ENCODE measurements around the gene SAXO2.
"Not testable (repeated sequence)": the region's sequence is repeated elsewhere in the genome, so short reads cannot be mapped to it uniquely, and the experiment has no call there.

The SAXO2 gene

DNA sequence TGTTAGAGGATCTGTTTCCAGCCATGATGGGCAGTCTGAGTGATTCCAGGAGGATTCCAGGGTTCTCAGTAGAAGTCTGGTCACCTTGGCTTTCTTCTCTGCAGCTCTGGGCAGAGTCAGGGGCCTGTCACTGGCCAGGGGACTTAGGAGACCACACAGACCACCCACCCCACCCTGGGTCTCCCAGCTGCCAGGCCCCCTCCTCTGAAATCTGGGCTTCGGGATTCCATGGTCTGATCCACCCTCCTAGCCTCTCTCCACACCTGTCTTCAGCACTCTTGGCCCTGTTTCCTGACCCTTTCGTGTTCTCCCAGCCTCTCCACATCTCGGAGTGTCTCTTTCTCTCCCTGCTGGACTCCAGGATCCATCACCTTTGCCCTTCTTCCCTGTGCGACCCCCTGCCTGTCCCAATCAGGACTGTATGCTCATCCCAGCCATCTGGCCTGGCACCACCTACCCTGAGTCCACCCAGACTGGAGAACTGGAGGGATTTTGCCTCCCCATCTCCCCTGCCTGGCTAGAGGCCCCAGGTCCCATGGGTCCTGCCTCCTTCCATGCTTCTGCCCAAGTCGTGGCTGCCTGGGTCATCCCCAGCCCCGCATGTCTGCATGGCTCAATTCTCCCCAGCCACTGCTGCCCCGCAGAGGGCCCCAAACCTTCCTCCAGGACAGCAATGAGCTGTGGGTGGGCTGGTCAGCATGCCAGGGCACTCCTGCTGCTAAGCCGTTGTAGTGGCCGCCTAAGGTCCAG lies 52.3 kb downstream of the SAXO2 start:
- DNase-seq (ENCODE audit: low read depth), result no peak

DNA sequence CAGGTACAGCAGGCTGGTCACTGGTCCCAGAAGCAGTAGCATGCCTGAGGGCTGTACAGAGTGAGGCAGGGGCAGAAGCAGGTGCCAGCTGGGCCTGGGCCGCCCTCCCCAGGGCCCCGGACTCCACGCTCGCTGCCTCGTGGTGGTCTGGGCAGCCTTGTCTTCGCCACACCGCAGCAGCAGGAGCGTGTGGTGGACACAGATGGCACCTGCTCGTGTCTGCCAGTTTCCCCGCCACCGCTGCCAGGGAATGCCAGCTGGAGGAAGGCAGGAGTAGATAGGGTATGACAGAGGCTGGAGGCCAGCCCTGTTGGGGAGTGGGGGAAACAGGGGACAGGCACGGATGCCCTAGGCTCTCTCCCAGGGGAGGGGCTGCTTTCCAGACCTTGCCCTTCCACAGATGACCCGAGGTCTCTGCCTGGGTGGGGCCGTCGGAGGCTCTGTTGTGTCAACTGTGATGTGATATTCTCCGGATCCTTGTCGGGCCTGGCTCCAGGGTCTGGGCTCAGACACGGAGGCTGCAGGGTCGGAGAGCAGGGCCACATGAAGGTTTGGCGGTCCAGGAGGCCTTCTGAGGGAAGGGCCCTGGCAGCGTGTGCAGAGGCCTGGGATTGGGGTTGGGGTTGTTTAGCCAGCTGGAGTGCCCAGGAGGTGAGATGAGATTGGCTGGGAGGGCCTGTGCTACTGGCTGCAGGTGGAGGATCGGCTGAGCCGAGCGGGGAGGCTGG lies 53.1 kb downstream of the SAXO2 start:
- DNase-seq (ENCODE audit: low read depth), result no peak

DNA sequence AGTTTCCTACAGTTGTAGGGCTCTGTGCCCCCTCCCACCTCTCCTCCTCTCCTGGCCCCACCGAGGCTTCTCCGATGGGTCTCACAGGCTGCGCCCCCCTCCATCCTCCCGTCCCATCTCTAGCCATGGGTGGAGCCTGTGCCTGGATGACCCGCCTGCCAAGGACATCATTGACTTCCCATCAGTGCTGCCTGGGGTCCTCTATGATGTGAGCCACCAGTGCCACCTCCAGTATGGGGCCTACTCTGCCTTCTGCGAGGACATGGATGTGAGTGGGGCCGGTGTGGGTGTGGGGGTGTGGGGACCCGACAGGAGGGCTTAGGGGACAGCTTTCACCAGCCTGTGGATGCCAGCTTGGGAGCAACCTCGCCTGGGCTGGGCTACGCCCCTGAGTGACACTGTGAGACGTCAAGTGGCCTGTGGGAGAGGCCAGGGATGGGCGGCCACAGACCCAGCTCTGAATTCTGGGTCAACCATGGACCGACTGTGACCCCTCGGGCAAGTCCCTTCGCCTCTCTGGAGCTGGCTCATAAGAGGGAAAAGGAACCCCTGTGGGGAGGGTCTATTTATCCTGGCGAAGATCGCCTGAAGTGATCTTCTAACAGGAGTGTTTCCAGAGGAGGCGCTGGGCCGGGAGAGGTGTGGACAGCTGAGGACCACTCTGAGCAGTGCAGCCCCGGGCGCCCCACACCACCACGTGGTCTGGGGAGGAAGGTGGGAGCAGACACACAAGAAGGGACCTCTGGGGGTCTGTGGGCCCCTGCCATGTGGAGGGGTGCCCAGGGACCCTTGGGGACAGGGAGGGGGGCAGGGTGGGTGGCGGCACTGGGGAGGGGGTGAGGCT lies 53.9 kb downstream of the SAXO2 start:
- DNase-seq (ENCODE audit: low read depth), result not testable (repeated sequence)

- DNase-seq (ENCODE audit: low read depth), result no peak
Measured at GRCh38 chr15:82317091-82317489, 54.5 kb downstream of the SAXO2 start.

DNA sequence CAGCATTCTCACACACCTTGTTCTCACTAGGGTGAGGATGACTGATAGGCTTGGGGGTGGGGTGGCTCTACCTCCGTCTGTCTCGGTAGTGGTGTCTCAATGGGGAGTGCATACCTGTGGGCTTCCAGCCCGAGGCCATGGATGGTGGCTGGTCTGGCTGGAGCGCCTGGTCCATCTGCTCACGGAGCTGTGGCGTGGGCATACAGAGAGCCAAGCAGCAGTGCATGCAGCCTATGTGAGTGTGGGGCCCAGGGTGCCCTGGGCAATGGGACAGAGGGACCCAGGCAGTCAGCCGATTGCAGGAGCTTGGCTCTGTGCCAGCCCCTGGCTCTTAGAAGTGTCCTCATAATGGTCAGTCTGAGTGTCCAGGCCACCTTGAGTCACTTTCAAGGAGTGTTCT lies 54.9 kb downstream of the SAXO2 start:
- DNase-seq (ENCODE audit: low read depth), result not testable (repeated sequence)

DNA sequence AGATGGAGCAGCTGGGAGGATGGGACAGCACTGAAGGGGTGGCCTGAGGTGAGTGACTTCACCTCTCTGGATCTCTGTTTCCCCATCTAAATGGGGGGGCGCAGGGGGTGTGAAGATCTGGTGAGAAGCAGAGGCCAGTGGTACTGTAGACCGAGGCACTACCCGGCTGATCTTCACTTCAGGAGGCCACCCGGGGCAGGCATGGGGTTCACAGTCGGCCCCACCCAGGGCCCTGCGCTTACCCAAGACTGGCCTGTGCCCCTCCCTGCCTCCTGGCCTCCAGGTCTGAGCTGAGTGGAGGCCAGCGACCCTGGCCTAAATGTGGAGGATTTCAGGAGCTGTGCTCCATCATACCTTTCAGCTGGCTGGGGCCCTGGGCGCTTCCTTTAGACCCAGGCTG lies 55.7 kb downstream of the SAXO2 start:
- DNase-seq (ENCODE audit: low read depth), result not testable (repeated sequence)

DNA sequence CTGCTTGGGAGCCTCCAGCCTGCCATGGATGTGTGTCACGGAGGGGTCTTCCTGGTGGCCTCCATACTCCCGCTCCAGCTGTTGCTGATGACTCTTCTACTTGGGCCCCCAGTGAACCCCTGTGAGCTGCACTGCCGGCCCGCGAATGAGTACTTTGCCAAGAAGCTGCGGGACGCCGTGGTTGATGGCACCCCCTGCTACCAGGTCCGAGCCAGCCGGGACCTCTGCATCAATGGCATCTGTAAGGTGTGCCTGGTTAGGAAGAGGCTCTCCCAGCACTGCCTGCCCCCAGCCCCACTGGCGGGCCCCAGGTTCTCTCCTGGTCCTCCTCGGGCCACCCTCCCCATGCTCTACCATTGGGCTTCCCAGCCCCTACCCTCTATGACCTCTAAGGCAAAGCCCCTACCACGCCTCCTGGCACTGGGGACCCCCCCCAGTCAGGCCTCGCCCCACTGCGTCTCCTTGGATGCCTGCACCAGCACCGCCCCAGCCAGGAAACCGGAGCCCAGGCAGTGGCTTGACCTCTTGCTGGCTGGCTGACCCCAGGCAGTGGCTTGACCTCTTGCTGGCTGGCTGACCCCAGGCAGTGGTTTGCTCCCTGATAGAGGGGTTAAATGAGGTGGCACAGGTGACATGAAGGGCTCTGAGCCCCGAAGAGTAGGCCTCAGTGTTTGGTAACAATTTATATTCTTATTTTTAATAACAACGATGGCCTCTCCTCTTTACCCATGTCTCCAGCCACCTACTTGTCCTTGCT lies 57.1 kb downstream of the SAXO2 start:
- DNase-seq (ENCODE audit: low read depth), result not testable (repeated sequence)

- DNase-seq (ENCODE audit: low read depth), result not testable (repeated sequence)
Measured at GRCh38 chr15:82320861-82321260, 58.2 kb downstream of the SAXO2 start.

- DNase-seq (ENCODE audit: low read depth), result not testable (repeated sequence)
Measured at GRCh38 chr15:82322488-82322887, 59.9 kb downstream of the SAXO2 start.

- DNase-seq (ENCODE audit: low read depth), result not testable (repeated sequence)
Measured at GRCh38 chr15:82324831-82325230, 62.2 kb downstream of the SAXO2 start.

DNA sequence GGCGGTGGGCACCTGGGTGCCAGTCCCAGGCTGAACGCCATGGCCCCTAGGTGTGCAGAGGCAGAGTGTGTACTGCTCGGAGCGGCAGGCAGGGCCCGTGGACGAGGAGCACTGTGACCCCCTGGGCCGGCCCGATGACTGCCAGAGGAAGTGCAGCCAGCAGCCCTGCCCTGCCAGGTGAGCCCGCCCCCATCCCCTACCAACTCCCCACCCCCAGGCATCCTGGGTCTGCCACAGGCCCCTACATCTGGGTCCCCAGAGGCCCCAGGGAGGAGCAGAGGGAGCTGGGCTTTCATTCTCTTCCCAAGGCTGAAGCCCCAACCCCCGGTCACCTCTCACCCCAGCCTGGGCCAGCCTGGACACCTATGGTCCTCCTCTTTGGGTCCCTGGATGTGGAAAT lies 63.0 kb downstream of the SAXO2 start:
- not testable (repeated sequence) for DNase-seq (ENCODE audit: low read depth)

- not testable (repeated sequence) for DNase-seq (ENCODE audit: low read depth)
Measured at GRCh38 chr15:82326896-82327295, 64.3 kb downstream of the SAXO2 start.

DNA sequence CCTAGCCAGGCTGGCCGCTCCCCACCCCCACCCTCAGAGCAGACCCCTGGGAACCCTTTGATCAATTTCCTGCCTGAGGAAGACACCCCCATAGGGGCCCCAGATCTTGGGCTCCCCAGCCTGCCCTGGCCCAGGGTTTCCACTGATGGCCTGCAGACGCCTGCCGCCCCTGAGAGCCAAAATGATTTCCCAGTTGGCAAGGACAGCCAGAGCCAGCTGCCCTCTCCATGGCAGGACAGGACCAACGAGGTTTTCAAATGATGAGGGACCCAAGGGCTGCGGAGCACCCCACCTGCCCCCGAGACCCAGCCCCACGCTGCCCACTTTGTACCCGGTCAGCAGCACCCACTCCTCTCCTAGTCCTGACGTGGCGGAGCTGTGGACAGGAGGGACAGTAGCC lies 64.8 kb downstream of the SAXO2 start:
- DNase-seq (ENCODE audit: low read depth), result not testable (repeated sequence)

DNA sequence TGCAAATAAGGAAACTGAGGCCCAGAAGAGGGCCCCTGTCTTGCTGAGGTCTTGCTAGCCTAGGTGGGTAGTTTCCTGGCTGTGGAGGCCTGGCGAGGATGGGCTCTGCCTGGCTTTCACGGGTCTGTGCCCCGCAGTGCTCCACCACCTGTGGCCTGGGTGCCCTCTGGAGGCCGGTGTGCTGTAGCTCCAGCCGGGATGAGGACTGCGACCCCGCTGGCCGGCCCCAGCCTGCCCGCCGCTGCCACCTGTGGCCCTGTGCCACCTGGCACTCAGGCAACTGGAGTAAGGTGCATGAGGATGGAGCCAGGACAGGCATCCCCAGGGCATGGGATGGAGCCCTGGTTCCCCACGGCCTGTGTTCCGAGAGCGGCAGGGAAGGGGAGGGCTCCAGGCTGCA lies 66.4 kb downstream of the SAXO2 start:
- DNase-seq (ENCODE audit: low read depth), result not testable (repeated sequence)

- not testable (repeated sequence) for DNase-seq (ENCODE audit: low read depth)
Measured at GRCh38 chr15:82330921-82331320, 68.3 kb downstream of the SAXO2 start.

DNA sequence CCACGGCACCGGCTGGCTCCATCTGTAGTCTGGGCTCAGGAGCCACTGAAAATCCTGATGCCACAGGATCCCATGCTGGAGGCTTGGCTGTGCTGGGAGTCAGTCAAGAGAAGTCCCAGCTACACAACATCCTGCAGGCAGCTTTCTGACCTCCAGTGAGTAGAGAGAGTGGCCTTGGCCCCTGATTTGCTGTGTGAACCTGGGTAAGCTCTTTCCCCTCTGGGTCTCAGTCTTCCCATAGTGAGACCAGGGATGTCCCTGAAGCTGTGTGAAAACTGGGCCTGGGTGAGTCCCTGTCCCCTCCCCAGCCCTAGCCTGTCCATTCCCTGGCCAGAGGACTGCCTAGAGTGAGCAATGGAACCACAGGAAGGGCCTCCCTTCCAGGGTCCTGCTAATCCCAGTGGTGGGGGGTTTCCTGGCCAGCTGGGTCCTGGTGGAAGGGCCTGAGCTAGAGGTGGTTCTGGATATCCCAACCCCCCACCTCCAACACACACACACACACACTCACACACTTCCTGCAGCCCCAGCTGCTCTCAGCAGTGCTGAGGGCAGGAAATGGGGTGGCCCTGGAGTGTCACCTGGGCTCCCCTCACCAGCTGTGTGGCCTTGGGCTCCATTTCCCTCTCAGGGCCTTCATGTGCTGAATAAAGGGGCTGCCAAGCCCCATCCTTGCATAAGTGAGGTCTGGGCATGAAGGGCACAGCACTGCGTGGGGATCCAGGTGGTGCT lies 69.1 kb downstream of the SAXO2 start:
- DNase-seq (ENCODE audit: low read depth), result not testable (repeated sequence)

GRCh38 chr15:82332711-82333602 lies 70.3 kb downstream of the SAXO2 start:
- DNase-seq (ENCODE audit: low read depth), result not testable (repeated sequence)

GRCh38 chr15:82333603-82334553 lies 71.3 kb downstream of the SAXO2 start:
- not testable (repeated sequence) for DNase-seq (ENCODE audit: low read depth)

Data from stimulated activated CD8-positive, alpha-beta memory T cell treated with anti-CD3 and anti-CD28 coated beads, Interleukin-15, amount 100 ng/mL, for 24 hours (primary cell).